Sigmoid colon (tissue), 7 donors: ENCODE data around the gene CHID1. TPM values are rescaled to one million over a fixed set of nuclear protein-coding genes. Genes with fewer than 3 reads are reported as not detected.

Source experiments
- DNase-seq: peaks from one replicate; pipeline ENCODE4 v3.0.0-alpha.2; 2019
- H3K27ac ChIP-seq, 4 donors: fragments of 200-600 bp; sonication (generic); one replicate each; pipeline ENCODE4 v1.5.1; 2016 to 2019; ENCODE audit warnings: mild to moderate bottlenecking in 1 of 4
- H3K27me3 ChIP-seq, 3 donors: fragments of 200-600 bp; sonication (generic); one replicate each; pipeline ENCODE4 v1.5.1; 2019; ENCODE audit warnings: mild to moderate bottlenecking in 1 of 3
- H3K36me3 ChIP-seq, 4 donors: fragments of 200-600 bp; sonication (generic); one replicate each; pipeline ENCODE4 v1.5.1; 2016 to 2019
- H3K4me1 ChIP-seq, 4 donors: fragments of 200-600 bp; sonication (generic); one replicate each; pipeline ENCODE4 v1.5.1; 2017 to 2019
- H3K4me3 ChIP-seq, 4 donors: fragments of 200-600 bp; sonication (generic); one replicate each; pipeline ENCODE4 v1.5.1; 2017 to 2019; ENCODE audit warnings: mild to moderate bottlenecking in 2 of 4, moderate library complexity in 1 of 4
- H3K9me3 ChIP-seq, 4 donors: fragments of 200-600 bp in 3 of 4; sonication (generic) in 3 of 4; one replicate each; pipeline versions ENCODE4 v1.5.1 to v1.6.1; 2013 to 2019
- CTCF ChIP-seq, 4 experiments: fragments of 450-650 bp in 3 of 4; fragments of 200-600 bp in 1 of 4; IDR thresholded peaks; one replicate each; pipeline ENCODE4 v1.5.1; 2016 to 2019; ENCODE audit warnings: antibody characterized with exemption in 4 of 4, mild to moderate bottlenecking in 3 of 4, moderate library complexity in 2 of 4
- EP300 ChIP-seq, 4 donors: sonication (generic); formaldehyde crosslinking; IDR thresholded peaks; one replicate each; pipeline ENCODE4 v1.6.1; 2017; ENCODE audit warnings: antibody characterized with exemption in 4 of 4
- POLR2A ChIP-seq, 2 donors: fragments of 450-650 bp; IDR thresholded peaks; one replicate each; pipeline ENCODE4 v1.6.1; 2016; ENCODE audit warnings: antibody characterized with exemption in 2 of 2, mild to moderate bottlenecking in 2 of 2, moderate library complexity in 2 of 2
- POLR2AphosphoS5 ChIP-seq, 4 donors: sonication (generic); formaldehyde crosslinking; IDR thresholded peaks; one replicate each; pipeline ENCODE4 v1.6.1; 2017; ENCODE audit warnings: antibody characterized with exemption in 4 of 4
- WGBS, 2 donors: extraction: QIAGEN DNeasy Blood & Tissue Kit; methylation state at CpG; one replicate each; pipeline ENCODE4 v1.1.7; 2013; 5-methylcytosine and 5-hydroxymethylcytosine counted together
- intact Hi-C: fragments of 100-400 bp; cut with DNase I; formaldehyde crosslinking; loops from one replicate; pipeline ENCODE4 v1.15.1; 2023
- polyA plus RNA-seq, 3 donors: library from polyadenylated mRNA; stranded (reverse); fragments of 200-250 nt; gene quantifications; one replicate each; pipeline ENCODE4 v1.2.3, GENCODE V29; 2013
- total RNA-seq, 4 donors: library from RNA; depleted of rRNA; stranded (reverse); fragments of >200 nt; gene quantifications; one replicate each; pipeline ENCODE4 v1.1.0, GENCODE V29; 2016
- donor health status: healthy with polysubstance abuse.
- donor health status: Bipolar disorder and iron deficiency.
- donor health status: healthy.

The CHID1 gene
- total and polyA plus RNA-seq, 7 donors = 16.9 to 52.3 (median 47.1) TPM

GRCh38 chr11:923691-924405 is 13.2 kb upstream of the CHID1 start:
- H3K27me3 ChIP-seq = no peaks in the 10 kb centered on the region
- H3K4me3 ChIP-seq = no peak overlapping the region
- peak overlapping the region in 2 of 4 donors; percentile 95 for H3K27ac ChIP-seq
- TF ChIP-seq POLR2A (IDR thresholded peaks at IDR 0.05) (no peak), CTCF (IDR thresholded peaks at IDR 0.05) (no peak), EP300 (IDR thresholded peaks at IDR 0.05) (no peak), POLR2AphosphoS5 (IDR thresholded peaks at IDR 0.05) (no peak)
- H3K9me3 ChIP-seq = no peaks in the 10 kb centered on the region
- 90 to 92% methylated on average over 19 of the region's 19 CpGs for WGBS, 2 donors
- intact Hi-C loops = loop anchor here (2.0 kb wide), 1 partner anchor 13 kb away; the partner anchor contains the start of gene CHID1
- peaks cover 0 to 32% (median 21%) of the 10 kb centered on the region in 4 donors for H3K4me1 ChIP-seq
- peaks cover 0 to 5% (median 0%) of the 10 kb centered on the region in 4 donors for H3K36me3 ChIP-seq
- no peak for DNase-seq

- Histone ChIP-seq H3K27me3 (no peaks in the 10 kb centered on the region), H3K4me1 (peaks cover 0 to 15% (median 11%) of the 10 kb centered on the region in 4 donors), H3K9me3 (no peaks in the 10 kb centered on the region), H3K4me3 (no peak overlapping the region), H3K27ac (no peak overlapping the region), H3K36me3 (peaks cover 0 to 1% (median 0%) of the 10 kb centered on the region in 4 donors)
- no peak for DNase-seq
- intact Hi-C loops = no loop called here
- WGBS, 2 donors = 85% methylated on average over 15 of the region's 15 CpGs
- TF ChIP-seq POLR2A (IDR thresholded peaks at IDR 0.05) (no peak), EP300 (IDR thresholded peaks at IDR 0.05) (no peak), CTCF (IDR thresholded peaks at IDR 0.05) (no peak), POLR2AphosphoS5 (IDR thresholded peaks at IDR 0.05) (no peak)
These were observed 11.5 kb upstream of the CHID1 start for GRCh38 chr11:921921-922678.

- H3K9me3 ChIP-seq = no peaks in the 10 kb centered on the region
- H3K4me1 ChIP-seq = peaks cover 0 to 5% (median 2%) of the 10 kb centered on the region in 4 donors
- no peak for DNase-seq
- no peaks in the 10 kb centered on the region for H3K27me3 ChIP-seq
- intact Hi-C loops = no loop called here
- WGBS, 2 donors = 89 to 90% methylated on average over 8 of the region's 8 CpGs
- peak overlapping the region in 3 of 4 donors; percentile 6 to 20 (median 18) for H3K27ac ChIP-seq
- no peak overlapping the region for H3K4me3 ChIP-seq
- H3K36me3 ChIP-seq = no peaks in the 10 kb centered on the region
- TF ChIP-seq POLR2A (IDR thresholded peaks at IDR 0.05) (no peak), CTCF (IDR thresholded peaks at IDR 0.05) (no peak), EP300 (IDR thresholded peaks at IDR 0.05) (no peak), POLR2AphosphoS5 (IDR thresholded peaks at IDR 0.05) (no peak)
These were observed 6.8 kb upstream of the CHID1 start for GRCh38 chr11:917426-917825.

- Histone ChIP-seq H3K9me3 (no peaks in the 10 kb centered on the region), H3K4me1 (peaks cover 0 to 20% (median 15%) of the 10 kb centered on the region in 4 donors), H3K4me3 (no peak overlapping the region), H3K27me3 (no peaks in the 10 kb centered on the region), H3K36me3 (no peaks in the 10 kb centered on the region), H3K27ac (peak overlapping the region in 3 of 4 donors; percentile 27 to 55 (median 42))
- intact Hi-C loops = loop anchor here (5.0 kb wide), 1 partner anchor 68 kb away; no protein-coding TSS in a partner anchor
- DNase-seq = peak; percentile 87
- TF ChIP-seq POLR2AphosphoS5 (IDR thresholded peaks at IDR 0.05) (peak in 2 of 4 donors; percentile 19 to 44), EP300 (IDR thresholded peaks at IDR 0.05) (no peak), CTCF (IDR thresholded peaks at IDR 0.05) (no peak), POLR2A (IDR thresholded peaks at IDR 0.05) (no peak)
- 79 to 88% methylated on average over 21 of the region's 21 CpGs for WGBS, 2 donors
These were observed 4.3 kb upstream of the CHID1 start for GRCh38 chr11:914747-915501.
